ENCODE measurements around the gene RARA. TPM values are rescaled to one million over a fixed set of nuclear protein-coding genes. Genes with fewer than 3 reads are reported as not detected.
"Not testable (repeated sequence)": the region's sequence is repeated elsewhere in the genome, so short reads cannot be mapped to it uniquely, and the experiment has no call there.

The RARA gene
- total RNA-seq, 2 donors from 2014 or later: 47.5 to 54.5 TPM

DNA sequence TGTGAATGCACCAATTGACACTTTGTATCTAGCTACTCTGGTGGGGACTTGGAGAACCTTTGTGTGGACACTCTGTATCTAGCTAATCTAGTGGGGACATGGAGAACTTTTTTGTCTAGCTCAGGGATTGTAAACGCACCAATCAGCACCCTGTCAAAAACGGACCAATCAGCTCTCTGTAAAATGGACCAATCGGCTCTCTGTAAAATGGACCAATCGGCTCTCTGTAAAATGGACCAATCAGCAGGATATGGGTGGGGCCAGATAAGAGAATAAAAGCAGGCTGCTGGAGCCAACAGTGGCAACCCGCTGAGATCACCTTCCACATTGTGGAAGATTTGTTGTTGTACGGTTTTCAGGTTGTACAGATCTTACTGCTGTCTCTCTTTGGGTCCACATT, 67.6 kb downstream of the RARA start:
- DNase-seq (ENCODE audit: low spot score); intact Hi-C loops (cut with DNase I): not testable (repeated sequence)

DNA sequence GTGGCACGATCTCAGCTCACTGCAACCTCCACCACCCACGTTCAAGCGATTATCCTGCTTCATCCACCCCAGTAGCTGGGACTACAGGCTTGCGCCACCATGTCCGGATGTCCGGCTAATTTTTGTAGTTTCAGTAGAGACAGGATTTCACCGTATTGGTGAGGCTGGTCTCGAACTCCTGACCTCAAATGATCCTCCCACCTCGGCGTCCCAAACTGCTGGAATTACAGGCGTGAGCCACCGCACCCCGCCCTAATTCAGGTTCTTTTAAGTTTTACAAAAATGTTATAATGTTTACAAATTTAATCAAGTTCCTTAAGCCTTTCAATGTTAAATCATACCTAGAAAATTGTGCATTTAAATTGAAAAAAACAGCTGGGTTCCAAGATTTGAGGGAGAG, 68.9 kb downstream of the RARA start:
- intact Hi-C loops (cut with DNase I): no loop called here
- no peak for DNase-seq (ENCODE audit: low spot score)

DNA sequence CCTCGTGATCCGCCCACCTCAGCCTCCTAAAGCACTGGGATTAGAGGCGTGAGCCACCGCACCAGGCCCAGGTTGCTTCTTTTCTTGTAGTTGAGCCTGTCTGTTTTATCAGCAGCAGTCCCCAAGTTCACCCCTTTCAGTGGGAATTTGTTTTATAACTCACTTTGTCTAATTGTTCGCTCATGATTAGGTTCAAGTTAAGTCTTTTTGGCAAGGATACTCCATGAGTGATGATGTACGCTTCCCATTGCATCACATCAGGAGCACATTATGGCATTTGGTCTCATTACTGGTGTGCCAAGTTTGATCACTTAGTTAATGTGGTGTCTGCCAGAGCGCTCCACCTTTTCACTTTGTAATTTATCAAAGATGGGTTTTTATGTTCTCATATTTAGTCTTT, 70.0 kb downstream of the RARA start:
- no peak for DNase-seq (ENCODE audit: low spot score)
- intact Hi-C loops (cut with DNase I): no loop called here

DNA sequence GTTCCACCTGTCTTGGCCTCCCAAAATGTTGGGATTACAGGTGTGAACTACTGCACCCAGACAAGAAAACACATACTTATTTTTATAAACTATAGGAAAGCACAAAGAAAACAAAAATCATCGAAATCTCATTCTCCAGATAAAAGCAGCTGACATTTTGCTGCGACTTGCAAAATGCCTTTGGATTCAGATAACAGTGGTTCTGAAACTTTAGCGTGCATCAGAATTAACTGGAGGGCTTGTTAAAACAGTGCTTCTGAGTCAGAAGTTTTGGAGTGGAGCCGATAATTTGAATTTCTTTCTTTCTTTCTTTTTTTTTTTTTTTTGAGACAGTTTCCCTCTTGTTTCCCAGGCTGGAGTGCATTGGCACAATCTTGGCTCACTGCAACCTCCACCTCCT, 73.3 kb downstream of the RARA start:
- no peak for DNase-seq (ENCODE audit: low spot score)
- intact Hi-C loops (cut with DNase I): no loop called here

DNA sequence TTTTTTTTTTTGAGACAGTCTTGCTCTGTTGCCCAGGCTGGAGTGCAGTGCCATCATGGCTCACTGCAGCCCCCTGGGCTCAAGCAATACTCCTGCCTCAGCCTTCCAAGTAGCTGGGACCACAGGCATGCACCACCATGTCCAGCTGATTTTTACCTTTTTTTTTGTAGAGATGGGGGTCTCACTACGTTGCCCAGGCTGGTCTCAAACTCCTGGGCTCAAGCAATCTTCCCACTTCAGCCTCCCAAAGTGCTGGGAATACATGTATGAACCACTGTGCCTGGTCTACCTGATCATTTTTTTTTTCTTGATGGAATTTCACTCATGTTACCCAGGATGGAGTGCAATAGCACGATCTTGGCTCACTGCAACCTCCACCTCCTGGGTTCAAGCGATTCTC, 77.6 kb downstream of the RARA start:
- intact Hi-C loops (cut with DNase I); DNase-seq (ENCODE audit: low spot score): not testable (repeated sequence)

DNA sequence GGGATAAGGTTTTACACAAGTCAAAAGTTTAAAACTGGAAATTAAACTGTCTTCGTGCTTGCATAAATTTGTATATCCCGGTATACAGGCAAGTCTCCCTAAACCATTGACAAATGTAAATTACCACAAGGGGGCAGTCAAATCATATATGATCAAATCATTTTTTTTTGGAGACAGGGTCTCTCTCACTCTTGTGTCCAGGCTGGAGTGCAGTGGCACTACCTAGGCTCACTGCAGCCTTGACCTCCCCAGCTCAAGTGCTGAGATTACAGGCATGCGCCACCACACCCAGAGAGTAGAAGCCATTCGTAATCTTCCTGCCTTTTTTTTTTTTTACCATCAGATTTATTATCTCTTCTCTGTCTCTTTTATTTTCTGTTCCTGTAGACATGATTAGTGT, 90.2 kb downstream of the RARA start:
- intact Hi-C loops (cut with DNase I): loop anchor here in 1 of 2 donors (10.0 kb wide), 2 partner anchors 76 to 136 kb away; no protein-coding TSS in a partner anchor
- no peak for DNase-seq (ENCODE audit: low spot score)

DNA sequence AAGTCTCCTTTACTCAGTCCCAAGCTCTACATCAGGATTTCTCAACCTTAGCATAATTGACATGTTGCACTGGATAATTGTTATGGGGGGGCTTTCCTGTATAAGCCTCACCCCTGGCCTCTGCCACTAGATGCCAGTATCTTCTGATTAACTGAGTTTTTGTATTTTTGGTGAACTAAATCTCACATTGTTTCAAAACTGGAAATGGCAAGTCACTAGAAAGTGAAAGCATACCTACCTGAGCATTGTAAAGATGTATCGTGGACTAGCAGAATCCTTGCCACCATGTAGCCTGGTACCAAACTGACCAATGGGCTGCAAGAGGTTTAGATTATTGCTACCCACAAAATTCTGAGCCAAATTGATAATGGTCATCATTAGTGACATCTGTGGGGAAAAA, 93.7 kb downstream of the RARA start:
- no peak for DNase-seq (ENCODE audit: low spot score)
- intact Hi-C loops (cut with DNase I): loop anchor here in 1 of 2 donors (5.0 to 10.0 kb wide), 2 partner anchors 162 to 580 kb away; partner anchors contain the start of genes CCR7 and KRT40

DNA sequence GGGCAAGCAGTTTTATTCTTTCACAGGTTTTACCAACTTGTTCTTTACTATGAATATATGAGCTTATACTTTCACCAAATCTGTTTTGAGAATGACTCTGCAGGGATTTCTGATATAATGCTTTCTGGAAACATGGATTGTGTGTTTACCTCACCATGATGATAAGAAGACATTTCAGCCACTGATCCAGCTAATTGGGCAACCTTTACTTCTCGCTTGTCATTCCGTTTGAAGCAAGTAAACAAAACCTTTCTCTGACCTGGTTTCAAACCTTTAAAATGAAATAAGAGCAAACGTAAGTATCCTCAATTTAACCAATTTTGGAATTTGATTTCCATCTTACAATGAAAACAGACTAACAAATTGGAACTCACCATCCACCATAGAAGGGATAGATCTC, 95.0 kb downstream of the RARA start:
- intact Hi-C loops (cut with DNase I): loop anchor here in 1 of 2 donors (5.0 to 10.0 kb wide), 2 partner anchors 161 to 578 kb away; partner anchors contain the start of genes CCR7 and KRT40
- no peak for DNase-seq (ENCODE audit: low spot score)

Other genes starting within 250 kb of the RARA start
- 10 to 100 TPM; 50.8 to 65.8 TPM for gene THRA, start 246.2 kb upstream of the RARA start, total RNA-seq
- gene NR1D1, start 208.6 kb upstream of the RARA start, total RNA-seq: 10 to 100 TPM; 20.2 to 24.2 TPM
- 10 to 100 TPM; 66.7 to 68.8 TPM for gene MSL1, start 187.2 kb upstream of the RARA start, total RNA-seq
- 100 to 1,000 TPM in 1 of 2 donors, 10 to 100 TPM in 1; 99.2 to 103 TPM for gene CASC3, start 168.6 kb upstream of the RARA start, total RNA-seq
- 1 to 10 TPM; 4.5 to 5.2 TPM for gene RAPGEFL1, start 131.7 kb upstream of the RARA start, total RNA-seq
- 10 to 100 TPM; 24.8 to 28.9 TPM for gene WIPF2, start 89.9 kb upstream of the RARA start, total RNA-seq
- gene CDC6, start 21.3 kb upstream of the RARA start, total RNA-seq: 1 to 10 TPM; 1.4 to 2.5 TPM
- under 1 TPM; 0.79 to 1.00 TPM for gene GJD3, start 55.6 kb downstream of the RARA start, total RNA-seq
- gene TOP2A, start 108.7 kb downstream of the RARA start, total RNA-seq: 1 to 10 TPM; 1.1 to 2.2 TPM
- gene IGFBP4, start 134.3 kb downstream of the RARA start, total RNA-seq: 1,000 to 10,000 TPM; 1,004 to 1,451 TPM
- gene TNS4, start 192.4 kb downstream of the RARA start, total RNA-seq: under 1 TPM; 0.14 to 0.38 TPM

All from posterior vena cava (tissue), 2 donors.